Inferior parietal cortex (tissue), 1 donor: ENCODE data around the gene RNFT2.
"Not testable (repeated sequence)": the region's sequence is repeated elsewhere in the genome, so short reads cannot be mapped to it uniquely, and the experiment has no call there.

Experiments
- DNase-seq: peaks from one replicate; pipeline ENCODE4 v3.0.0-alpha.2; 2016; ENCODE audit errors: extremely low spot score

RNFT2 gene

DNA sequence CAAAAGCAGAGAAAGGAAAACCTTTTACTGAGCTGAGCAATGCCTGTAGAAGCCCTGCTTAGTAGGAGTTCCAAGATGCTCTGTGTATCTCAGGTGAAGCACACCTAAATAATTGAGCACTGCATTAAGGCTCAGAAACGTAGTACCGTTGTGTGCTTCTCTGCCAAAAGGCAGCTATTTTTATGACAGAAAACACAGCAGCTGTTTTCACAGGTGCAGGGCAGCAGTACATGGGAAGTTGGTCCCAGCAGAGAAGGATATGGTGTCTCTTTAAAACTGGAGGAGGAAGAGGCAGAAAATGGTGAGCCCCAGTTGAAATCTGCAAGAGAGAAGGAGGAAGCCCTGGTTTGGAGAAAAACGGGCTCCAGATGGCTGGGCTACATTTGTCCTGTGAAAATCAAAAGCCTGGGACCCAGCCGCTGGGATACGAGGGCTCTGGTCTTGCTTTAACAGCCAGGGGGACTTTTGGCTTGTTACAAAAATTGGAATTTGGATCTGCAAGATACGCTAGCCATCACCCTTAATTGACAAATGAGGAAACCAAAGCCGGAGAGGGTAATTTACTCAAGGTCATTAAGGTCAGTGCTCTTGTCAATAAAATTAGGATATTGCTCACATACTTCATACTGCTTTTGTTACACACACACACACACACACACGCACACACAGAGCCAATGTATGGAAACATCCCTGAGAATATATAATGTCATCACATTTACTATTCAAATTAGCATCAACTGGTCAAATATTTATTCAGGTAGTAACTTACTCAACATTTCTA lies 27.6 kb upstream of the RNFT2 start:
- no peak for DNase-seq

GRCh38 chr12:116712458-116713303 lies 25.4 kb upstream of the RNFT2 start:
- DNase-seq, result no peak

DNA sequence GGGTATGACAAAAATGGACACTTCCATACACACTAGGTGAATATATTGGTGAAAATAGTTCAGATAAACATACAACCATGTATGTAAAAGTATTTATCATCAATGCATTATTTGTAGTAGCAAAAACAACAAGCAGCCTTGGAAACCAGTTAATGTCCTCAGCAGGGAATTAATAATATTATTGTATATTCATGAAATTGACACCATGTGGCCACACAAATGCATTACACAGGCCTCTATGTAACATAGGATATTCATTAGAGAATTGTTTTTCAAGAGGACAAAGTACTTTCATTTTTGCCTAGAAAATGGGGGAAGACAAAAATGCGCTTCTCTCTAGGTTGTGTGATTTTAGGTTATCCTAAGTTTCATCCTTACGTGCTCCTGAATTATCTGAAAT lies 24.6 kb upstream of the RNFT2 start:
- no peak for DNase-seq

GRCh38 chr12:116714175-116714574 lies 23.9 kb upstream of the RNFT2 start:
- DNase-seq, result no peak

DNA sequence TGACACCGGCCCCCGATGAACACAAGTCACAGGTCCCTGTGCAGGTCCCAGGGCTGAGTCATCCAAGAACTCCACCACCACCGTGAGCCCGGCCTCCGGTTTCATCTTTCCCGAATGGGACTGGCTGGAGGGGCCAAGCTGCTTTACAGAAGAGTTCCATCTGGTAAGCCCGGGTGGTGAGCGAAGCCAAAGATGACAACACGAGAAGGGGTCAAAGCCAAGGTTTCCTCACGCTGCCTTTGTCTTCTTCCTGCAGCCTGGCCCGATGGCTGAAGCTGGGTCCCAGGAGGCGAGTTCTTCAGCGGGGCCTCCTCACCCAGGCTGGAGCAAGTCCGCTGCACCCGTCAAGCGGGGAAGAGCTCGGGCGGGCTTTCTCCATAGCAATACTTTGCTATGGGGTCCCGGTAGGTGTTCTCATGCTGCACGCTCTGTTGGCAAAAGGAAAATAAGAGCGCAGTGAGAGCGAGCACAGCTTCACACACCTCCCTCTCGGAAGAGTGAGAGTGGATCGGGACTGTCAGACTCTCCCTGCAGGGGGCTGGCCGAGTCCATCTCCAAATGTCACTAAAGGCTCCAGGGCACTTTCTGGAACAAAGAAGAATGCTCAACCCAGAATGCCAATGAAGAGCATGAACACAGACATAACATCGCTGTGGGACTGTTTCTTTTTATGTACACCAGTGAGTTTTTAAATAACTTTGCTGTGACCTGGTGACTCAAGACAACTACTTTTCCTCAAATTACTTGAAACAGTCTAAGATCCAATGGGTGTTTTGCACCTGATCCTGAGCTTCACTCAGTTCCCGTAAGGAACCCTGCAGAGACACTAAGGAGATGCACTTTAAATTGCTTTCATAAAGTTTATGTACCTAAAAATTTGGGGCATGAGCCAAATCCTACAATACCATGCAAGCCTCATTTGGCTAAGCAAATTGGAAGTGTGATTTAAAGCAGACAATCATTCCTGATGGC lies 20.4 kb upstream of the RNFT2 start:
- DNase-seq, result no peak

- peak; percentile 65 for DNase-seq
These were observed 19.3 kb upstream of the RNFT2 start for GRCh38 chr12:116718655-116719454.

DNA sequence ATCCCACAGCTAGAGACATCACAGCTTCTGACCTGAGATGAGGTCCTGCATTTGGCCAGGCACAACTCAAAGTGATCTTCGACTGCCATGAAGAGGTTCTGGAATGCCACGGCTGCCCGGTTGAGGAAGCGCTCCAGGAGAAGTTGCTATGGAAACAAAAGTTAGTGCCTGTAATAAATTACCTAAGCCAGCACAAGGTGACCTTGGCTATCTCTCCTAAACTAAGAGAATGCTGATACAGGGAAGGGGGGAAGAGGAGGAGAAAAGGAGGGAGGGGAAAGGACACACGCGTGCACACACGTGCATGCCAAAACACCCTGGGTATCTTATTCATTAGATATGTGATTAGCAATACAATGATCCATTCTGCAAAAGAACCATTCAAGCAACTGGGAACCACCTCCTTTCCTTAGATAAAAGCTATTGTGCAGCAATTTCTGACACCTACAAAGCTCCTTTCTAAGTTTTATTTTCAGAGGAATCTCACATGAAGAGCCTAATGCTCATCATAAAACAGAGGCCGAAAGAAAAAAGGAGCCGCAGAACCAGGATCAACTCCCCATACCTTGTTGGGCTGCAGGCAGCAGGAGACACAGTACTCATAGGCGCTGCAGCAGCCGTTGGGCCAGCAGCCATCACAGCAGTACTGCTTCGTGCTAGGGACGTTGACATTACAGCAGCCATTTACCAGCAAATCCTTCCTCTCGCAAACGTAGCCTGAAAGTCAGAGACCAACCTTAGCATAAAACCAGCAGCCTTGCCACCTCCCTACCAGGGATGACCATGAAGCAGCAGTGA lies 18.2 kb upstream of the RNFT2 start:
- no peak for DNase-seq

DNA sequence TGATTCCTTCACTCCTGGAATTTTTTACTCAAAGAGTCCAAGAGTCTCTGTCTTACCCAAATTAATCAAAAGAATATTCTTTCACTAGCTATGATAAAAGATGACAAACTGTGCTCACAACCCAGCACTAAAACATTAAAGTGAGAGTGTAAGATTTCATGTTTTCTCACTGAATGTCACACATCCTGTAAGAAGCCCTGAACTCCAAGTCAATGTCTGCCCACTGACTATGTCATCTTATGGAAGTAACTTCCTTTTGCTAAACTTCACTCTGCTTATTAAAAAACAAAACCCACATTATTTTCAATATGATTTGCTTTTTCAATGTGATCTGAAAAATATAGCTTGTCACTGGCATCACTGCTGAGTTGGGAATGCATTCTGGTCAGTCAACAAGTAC lies 15.9 kb upstream of the RNFT2 start:
- DNase-seq, result no peak

- no peak for DNase-seq
These were observed 11.4 kb upstream of the RNFT2 start for GRCh38 chr12:116726694-116727093.

DNA sequence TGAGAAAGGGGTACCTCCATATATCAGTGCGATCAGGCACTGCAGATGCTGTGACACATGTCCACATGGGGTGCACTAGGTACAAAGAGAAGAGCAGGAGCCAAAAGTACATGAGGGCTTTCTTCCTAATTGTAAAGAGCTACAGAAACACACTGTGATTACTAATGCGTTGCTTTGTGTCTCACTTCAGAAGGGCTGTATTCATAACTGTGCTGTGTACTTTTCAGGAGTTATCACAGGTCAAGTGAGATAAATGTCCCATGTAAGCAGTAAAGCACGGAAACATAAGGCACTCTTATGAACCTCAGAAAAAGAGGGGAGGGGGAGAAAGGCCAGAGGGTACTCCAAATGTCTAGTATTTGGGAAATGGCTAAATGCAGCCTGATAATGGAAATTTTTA lies 10.9 kb upstream of the RNFT2 start:
- DNase-seq, result no peak

DNA sequence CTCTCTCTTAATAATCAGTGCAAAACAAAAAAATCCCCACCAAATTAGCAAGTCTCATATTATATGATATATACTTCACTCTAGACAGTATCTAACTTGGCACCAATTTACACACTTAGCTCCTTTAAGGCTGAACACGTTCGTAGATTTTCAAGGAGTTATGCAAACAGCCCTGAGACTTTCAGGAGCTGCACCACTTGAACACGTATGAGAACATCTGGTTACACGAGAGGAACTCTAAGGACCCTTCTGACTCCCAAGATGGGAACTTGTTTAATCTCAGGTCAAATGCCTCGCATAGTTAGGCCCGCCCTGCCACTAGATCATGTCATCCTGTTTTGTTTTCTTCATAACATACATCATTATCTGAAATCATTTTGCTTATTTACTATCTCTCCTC lies 10.2 kb upstream of the RNFT2 start:
- no peak for DNase-seq

DNA sequence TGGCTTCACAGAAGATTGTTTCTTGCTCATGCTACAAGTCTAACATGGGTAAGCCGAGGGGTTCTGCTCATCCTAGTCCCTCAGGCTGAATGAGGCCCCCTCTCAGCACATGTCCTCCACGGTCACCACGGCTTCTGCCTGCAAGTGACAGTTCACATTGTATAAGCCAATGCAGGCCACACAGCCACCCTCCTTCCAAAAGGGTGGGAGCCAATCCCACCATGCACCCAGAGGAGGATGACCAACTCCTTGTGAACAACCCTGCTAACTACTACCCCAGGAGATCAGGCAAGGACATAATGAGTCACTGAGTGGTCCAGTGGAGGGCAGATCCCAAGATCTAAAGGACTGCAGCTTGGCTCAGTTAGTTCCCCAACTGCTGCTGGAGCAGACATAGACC lies 6.3 kb upstream of the RNFT2 start:
- DNase-seq, result no peak

DNA sequence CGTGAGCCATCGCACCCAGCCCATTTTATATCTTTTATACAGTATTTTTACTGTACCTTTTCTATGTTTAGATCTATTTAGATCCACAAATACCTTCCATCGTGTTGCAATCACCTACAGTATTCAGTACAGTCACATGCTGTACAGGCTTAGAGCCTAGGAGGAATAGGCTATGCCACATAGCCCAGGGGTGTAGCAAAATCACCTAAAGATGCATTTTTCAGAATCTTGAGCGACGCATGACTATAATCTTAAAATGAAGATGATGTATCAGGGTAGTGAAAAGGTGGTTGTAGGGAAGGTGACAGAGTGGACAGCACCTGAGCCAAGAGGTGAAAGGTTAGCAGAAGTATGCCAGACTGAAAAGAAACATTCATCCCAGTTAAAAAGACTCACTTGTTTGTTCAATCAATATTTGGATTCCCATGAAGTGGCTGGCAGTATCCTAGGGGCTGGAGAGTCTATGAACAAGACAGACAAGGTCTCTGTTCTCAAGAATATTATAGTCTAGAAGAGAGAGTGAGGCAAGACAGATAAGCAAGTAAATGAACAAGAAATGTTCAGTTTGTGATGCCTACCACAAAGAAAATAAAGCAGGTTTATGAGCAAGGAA lies 3.9 kb upstream of the RNFT2 start:
- DNase-seq, result no peak

- no peak for DNase-seq
These were observed 3.0 kb upstream of the RNFT2 start for GRCh38 chr12:116735084-116735483.

DNA sequence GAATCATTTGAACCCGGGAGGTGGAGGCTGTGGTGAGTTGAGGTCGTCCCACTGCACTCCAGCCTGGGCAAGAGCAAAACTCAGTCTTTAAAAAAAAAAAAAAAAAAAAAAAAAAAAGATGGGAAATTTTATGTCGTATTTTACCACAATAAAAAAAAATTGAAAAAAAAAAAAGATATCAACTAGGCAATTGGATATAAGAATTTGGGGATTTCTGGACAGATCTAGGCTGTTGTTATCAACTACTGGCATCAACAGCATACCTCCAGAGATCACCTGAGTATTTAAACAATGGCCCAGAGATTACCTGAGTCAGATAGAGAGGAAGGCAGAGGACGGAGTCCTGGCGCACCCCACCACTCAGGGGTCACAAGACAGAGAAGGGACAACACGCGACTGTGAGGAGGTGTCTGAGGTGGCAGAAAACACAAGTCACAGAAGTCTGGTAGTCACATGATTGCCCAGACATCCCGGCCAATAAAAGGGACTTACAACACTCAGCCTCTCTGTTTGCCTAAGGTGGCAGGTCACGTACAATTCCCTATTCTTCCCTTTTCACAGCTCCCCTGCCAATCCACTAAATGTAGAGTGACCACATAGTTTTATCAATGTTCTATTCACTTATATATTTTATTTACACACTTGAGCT lies 2.0 kb upstream of the RNFT2 start:
- DNase-seq, result no peak

GRCh38 chr12:116736962-116737773 lies 947 bp upstream of the RNFT2 start:
- DNase-seq, result no peak

DNA sequence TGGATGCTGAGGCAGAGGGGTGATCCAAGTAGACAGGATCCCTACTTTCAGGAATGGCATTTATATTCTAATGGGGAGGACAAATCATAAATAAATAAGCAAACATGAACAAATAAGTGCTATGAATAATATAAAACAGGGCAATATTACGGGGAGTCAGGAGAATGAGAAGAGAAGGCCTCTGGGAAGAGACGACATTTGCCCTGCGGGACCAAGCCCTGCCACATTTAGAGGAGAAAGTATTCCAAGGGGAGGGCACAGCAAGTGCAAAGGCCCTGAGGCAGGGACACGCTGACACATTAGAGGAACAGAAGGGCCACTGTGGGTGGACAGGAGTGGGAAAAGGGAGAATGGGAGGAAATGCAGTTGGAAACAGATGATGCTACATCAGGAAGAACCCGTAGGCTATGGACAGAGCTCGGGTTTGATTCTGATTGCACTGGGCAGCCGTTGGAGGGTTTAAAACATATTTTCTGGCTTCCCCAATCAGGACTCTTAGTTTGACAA lies 1.3 kb downstream of the RNFT2 start:
- DNase-seq, result no peak

GRCh38 chr12:116742787-116743186 lies 4.7 kb downstream of the RNFT2 start:
- DNase-seq, result not testable (repeated sequence)
